GM18520 (cell line): ENCODE measurements around the gene ZNF213.
"Not testable (repeated sequence)": the region's sequence is repeated elsewhere in the genome, so short reads cannot be mapped to it uniquely, and the experiment has no call there.

Source experiments
- ATAC-seq: cut with Tn5 transposase; IDR thresholded peaks from one replicate; pipeline ENCODE4 v1.9.1; 2021; ENCODE audit not compliant: unreplicated experiment

The ZNF213 gene

DNA sequence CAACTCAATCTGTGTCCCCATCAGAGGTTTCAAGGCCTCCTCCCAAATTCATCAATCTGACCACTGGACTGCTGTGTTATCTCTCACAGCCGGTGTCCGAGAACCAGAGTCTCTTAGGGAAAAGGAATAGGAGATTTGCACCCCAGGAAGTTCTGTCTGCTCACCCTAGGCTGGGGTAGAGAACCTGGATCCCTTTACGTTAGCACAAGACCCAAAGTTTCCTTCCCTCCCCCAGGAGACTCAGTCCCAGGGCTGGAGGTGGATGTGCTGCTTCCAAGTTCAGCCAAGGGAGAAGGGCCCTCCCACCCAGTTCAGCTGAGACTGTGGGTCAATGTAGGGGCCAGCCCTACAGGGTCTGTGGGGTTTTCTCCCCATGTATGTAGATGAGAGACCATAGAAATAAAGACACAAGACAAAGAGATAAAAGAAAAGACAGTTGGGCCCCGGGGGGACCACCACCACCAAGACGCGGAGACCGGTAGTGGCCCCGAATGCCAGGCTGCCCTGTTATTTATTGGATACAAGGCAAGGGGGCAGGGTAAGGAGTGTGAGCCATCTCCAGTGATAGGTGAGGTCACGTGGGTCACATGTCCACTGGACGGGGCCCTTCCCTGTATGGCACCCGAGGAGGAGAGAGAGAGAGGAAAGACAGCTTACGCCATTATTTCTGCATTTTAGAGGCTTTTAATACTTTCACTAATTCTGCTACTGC, 30.4 kb downstream of the ZNF213 start:
- ATAC-seq: no peak

DNA sequence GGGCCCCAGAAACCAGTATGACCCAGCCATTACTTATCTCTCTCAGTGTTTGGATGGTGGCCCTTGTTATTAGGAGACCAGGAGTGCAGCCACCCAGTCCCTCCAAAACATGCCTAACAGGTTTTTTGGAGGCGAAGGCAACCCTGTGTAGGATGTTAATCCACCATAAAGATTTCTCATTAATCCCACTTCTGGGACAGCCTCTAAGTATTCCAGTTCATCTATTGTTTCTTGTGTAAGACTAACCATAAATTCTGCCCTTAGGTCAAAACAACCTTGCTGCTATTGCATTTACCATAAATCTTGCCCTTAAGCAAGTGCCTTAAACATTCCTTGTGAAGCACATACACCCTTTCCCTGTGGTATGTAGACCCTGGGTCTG, 31.7 kb downstream of the ZNF213 start:
- no peak for ATAC-seq

DNA sequence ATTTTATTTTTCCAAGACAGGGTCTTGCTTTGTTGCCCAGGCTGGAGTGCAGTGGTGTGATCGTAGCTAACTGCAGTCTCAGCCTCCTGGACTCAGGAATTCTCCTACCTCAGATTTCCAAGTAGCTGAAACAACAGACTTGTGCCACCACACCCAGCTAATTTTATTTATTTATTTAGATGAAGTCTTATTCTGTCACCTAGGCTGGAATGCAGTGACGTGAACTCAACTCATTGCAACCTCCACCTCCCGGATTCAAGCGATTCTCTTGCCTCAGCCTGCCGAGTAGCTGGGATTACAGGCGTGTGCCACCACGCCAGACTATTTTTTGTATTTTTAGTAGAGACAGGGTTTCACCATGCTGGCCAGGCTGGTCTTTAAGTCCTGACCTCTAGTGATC, 33.9 kb downstream of the ZNF213 start:
- ATAC-seq: not testable (repeated sequence)

DNA sequence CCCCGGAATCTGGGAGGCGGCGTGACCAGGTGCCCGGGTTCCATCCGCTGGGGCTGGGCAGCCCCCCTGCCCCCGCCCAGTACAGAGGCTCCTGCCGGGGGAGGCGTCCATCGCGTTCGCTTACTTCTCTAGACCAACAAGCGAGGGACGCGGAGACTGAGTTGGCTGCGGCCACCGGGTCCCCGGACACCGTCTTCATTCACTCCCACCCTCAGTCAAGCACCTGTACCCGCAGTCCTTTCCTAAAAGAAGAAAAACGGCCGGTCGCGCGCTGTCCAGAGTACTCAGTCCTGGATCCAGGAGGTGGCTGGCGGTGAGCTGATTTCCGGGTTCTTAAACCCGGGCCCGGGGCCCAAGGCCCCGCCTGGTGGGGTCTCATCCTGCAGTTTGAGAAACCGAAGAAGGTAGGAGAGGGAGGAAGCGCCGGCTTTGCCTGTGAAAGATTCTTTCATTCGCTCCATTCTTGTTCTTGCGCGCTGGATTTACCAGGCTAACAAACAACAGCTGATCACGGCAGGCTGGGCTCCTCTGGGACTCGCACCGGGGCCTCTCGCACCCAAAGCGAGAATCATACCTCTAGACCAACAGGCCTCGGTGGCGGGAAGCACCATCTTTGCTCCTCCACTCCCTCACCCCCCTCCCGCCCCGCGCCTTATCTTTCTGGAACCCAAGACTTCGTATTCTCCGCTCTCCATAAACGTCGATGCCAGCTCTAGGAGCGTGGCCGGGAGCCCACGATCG, 35.8 kb downstream of the ZNF213 start:
- no peak for ATAC-seq

DNA sequence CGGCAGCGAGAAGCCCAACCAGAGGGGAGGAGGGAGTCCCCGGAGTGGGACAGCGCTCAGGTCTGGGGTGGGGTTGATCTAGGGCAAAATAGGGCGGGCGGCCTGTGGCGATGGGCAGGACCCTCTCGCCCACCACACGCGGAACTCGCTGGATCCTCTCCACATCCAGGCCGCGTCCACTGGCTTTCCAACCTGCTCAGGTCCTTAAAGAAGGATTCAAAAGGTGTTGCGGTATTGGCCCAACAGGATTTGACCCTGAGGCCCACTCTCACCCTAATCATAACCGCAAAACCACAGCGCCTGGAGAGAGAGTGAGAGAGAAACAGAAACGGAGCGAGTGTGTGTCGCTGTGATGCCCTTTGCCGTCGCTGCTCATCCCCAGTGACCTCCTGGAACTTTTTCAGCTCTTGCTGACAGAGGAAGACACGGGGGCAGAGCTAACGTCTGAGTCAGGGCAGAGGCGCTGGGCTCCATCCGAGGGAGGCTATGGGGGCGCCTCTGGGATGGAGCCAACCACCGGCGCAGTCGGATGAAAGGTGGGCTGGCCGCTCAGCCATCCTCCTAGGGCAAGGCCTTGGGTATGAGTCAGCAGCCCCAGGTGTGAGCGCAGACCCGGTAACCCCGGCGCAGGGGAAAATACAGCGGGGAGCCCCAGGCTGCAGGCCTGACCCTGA, 36.5 kb downstream of the ZNF213 start:
- ATAC-seq: no peak

DNA sequence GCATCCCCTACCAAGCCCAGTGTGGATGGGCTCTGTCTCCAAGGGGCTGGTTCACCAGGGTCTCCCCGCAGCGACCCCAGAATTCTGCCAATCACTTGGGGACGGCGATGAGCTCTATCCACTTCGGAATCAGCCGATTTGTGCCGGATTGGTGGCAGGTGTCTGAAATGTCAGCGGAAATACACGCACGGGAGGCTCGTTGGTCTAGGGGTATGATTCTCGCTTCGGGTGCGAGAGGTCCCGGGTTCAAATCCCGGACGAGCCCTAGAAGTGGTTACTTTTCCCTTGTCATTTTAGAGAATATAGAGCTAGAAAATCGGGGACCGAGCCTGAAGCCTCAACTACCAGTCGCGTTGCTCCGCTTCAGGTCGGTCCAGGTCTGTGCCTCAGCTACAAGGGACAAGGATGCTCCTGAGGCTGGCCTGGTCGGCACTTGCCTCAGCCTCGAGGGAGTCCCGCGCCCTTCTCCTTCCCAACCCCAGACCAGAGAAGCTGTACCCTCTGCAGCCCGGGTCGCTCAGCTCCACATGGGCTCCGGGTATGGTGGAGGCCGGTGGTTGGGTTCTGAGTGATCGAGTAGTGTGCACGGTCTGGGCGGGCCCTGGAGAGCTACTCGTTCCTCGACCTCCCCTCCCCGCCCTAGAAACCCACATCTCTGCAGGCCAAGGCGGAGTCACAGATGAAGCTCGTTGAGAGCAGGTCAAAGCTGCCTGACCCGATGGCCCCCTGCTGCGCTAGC, 37.2 kb downstream of the ZNF213 start:
- no peak for ATAC-seq

DNA sequence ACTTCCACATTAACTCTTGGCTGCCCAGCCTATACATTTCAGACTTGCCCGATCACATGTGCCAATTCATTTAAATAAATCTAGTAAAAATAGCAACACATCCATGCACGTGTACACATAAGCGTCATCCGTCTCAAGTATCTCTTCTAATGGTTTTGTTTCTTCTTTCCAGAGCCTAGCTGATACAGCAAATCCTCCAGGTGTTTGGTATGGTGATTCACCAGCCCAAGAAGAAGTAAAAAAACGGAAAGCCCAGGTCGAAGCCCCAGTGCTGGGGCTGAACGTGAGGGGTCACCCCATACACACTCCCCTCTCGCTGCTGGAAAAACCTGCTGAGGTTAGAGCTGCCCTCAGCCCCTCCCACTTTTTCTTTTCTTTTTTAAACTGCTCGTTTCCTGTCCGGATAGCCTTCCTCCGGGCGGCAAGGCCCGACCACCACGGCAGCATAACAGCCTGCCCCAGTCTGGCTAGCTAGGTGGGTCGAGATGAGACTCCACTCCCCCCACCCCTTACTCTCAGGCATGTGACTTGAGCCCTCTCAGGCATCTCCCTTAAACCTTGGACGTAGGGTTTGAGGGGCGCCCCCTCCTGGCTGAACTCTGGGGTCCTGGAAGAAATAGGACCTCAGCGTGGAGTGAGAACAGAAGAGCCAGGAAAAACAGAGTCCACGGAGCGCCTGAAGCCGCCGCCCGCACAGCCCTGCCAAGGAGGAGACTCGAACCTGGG, 39.2 kb downstream of the ZNF213 start:
- ATAC-seq: no peak

DNA sequence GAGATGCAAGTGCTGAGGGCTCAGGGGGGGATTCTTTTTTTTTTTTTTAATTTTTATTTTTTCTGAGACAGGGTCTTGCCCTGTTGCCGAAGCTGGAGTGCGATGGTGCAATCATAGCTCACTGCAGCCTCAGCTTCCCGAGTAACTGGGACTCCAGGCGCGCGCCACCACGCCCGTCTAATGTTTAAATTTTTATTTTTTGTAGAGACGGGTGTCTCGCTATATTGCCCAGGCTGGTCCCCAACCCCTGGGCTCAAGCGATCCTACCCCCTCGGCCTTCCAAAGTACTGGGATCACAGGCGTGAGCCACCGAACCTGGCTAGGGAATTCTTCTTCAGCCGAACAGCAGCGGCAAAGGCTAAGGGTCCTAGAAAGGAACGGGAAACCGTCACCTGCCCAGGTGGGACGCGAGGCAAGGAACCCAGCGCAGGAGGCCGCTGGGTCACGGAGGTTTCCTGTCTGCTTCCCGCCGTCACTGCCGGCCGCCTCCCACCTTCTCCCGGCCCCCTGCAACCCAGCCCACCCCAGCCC, 39.9 kb downstream of the ZNF213 start:
- ATAC-seq: no peak

DNA sequence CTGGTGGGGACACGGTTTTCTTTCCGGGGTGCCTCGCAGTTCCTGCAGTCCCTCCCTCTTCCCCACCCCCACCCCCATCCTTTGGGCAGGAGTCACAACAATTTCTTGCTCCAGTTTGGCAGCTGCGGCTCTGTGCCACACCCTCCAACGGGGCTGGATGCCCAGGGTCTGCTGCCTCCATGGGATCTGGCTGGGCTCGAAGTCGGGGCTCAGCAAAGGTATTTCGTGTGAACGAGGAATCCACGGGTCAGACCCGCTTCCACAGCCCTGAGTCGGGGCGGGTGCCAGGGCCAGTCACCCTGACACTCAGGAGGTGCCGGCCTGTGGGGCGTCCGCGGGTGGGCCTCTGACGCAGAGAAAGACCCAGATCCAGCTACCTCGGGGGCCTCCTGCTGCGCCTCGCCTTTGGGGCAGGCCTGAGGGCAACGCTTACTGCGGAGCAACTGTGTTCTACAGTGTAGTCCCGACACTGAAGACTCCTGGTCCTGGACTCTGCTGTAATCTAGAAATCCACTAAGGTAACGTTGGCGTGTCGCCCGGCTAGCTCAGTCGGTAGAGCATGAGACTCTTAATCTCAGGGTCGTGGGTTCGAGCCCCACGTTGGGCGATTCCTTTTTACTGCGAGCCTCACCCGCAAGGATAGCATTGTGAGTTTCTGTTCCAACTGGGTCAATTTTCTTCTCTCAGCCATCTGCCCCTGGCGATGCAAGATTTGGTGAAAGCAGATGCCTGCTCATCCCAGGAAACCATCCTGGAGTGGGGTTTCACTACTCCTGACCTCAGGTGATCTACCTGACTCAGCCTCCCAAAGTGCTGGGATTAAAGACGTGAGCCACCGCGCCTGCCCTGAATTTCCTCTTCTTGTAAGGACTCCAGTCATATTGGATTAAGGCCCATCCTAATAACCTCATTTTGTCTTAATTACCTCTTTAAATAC, 40.6 kb downstream of the ZNF213 start:
- ATAC-seq: no peak

DNA sequence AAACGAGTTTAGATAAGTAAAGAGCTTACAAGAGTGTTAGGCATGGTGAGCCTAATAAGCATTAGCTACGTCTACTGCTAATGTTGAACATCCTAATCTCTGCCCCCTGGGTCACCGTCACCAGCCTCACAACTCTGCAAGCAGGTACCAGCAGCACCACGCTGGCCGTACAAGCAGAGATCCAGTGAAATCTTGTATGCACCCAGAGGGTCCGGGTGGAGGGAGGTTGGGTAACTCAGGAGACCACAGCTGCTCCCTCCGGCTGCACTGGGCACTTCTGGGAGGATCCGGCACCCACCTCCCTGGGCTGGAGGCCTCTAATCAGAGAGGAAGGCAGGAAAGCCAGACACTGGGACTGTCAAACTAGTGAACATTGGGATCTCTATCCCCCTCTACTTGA, 44.8 kb downstream of the ZNF213 start:
- no peak for ATAC-seq

DNA sequence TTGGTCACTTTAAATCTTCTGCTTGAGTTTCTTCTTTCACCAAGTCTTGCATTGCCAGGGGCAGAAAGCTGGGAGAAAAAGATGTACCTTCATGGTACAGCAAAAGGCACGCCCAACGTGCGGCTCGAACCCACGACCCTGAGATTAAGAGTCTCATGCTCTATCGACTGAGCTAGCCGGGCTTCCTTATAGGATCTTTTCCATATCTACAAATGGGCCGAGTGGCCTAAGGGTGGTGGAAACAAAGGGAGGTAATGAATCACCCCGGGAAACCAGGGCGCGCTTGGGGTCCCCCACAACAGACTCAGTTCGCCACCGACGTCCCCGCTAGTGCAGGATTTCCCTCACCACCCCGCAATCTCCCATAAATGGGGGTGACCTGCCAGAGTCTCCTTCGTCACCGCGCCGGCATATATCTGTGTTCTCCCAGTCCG, 45.6 kb downstream of the ZNF213 start:
- no peak for ATAC-seq

DNA sequence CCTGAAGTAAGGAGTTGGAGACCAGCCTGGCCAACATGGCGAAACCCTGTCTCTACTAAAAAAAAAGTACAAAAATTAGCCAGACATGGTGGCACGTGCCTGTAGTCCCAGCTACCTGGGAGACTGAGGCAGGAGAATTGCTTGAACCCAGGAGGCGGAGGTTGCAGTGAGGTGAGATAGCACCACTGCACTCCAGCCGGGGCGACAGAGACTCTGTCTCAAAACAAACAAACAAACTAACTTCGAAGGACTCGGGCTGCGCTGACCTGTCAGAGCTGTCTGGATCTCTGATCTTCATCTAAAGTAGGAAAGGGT, 47.4 kb downstream of the ZNF213 start:
- ATAC-seq: not testable (repeated sequence)

DNA sequence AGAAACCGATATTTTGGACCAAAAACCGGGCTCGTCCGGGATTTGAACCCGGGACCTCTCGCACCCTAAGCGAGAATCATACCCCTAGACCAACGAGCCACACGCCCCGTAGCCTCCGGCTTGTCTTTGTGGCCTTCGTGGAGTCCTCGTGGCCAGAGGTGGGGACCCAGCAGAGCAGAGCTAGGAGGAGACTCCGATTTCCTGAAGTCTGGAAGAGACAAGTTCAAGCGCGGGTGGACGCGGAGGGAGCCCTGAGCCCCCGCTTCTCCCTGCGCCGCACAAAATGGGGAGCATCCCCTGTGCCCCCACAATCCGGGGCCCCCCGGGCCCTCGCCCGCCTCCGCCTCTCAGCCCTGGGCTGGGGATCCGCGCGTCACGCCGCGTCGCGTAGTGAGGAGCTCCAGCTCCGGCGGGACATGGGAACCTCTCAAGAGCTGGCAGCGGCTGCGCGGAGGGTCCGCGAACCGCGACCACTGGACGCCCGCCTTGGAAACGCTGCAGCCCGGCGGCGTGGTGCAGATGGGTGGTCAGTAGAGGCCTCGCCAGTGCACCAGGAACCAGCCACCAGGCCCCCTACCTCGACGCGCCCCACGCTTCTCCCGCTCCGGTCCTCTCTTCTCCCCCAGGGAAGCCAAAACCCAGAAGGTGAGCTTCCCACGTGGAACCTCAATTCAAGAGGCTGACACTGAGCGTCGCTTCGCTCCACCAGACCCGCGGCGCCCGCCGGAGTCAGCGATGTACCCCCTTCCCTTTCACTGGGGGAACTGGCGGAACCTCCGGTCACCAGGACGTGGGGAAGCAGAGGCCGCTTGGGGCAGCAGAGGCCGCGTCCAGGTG, 48.0 kb downstream of the ZNF213 start:
- ATAC-seq: no peak

DNA sequence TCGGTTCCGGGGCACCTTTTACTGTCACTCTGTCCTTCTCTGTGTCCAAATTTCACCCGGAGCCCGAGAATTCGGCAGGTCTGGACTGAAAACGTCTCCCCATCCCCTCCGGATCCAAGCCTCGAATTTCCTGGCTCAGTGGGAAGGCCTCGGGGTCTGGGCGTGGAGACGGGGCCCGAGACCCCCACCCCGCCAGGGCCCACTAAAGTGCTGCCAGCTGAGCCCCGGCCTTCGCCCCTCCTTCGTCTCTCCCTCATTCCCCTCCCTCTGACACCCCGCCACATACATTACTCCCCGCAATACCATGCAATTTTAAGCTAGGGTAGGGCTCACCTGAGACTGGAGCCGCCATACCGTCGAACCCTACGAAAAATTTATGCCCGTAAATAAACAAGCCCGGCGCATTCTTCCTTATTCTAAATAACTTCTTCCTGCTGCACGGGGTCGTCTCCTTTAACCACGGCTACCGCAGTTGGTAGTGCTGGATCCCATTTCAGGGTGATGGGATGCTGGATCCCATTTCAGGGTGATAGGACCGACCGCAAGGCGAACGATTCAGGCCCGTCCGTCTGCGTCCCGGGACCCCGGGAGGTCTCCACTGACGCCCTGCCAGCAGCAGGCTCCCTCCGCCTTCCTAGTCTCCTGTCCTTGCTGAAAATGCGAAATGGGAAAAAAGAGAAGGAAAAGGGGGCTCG, 48.8 kb downstream of the ZNF213 start:
- ATAC-seq: no peak

DNA sequence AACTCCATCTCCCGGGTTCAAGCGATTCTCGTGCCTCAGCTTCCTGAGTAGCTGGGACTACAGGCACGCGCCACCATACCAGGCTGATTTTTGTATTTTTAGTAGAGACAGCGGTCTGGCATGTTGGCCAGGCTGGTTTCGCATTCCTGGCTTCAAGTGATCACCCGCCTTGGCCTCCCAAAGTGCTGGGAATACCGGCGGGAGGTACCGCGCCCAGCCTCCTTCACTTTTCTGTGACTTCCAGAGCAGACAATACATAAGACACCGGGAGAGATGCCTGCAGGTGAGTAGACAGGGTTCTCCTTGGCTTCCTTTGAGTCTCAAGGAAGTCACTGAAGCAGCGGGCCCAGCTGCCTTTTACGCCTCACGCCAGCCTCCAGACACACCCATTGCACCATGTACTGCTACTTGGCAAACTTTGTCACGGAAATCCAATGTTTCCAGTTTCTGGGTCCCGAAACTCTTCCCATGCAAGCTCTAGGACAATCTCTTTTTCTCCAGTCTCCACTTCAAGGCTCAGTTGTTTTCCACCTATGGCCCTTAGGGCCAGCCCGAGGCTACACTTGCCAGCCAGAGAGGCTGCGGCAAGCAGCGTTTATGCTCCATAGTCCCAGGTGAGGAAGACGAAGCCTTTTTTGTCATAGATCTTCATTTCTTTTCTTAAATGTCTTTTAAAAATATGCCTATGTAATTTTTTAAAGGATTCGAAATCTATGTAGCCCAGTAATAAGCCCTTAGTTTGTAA, 52.3 kb downstream of the ZNF213 start:
- no peak for ATAC-seq

DNA sequence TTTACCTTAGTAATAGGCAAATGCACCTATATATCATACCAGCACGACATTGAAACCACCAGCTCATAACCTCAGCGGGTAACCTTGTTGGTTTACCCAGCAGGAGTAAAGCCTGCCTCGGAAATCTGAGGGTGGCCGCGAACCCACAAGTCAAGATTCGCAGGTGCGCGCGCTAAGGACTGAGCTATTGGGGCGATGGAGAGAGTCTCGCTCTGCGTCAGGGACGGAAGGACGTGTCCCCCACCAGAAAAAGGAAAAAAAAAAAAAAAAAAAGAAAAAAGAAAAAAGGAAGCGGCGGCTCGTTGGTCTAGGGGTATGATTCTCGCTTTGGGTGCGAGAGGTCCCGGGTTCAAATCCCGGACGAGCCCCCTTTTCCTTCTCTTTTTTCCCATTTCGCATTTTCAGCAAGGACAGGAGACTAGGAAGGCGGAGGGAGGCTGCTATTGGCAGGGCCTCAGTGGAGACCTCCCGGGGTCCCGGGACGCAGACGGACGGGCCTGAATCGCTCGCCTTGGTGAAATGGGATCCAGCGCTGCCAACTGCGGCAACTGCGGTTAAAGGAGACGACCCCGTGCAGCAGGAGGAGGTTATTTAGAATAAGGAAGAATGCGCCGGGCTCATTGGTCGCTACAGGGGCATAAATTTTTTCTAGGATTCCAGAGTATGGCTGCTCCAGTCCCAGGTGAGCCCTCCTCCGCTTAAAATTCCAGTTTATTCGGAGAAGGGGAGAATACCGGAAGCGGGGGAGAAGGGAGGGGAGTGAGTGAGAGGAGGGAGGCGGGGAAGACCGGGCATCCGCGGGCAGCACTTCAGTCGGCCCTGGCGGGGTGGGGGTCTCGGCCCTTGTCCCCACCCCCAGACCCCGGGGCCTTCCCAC, 53.2 kb downstream of the ZNF213 start, which contains the start of gene OR1F1:
OR1F1 (plus strand) TSS at position 407 of the 877 bp plus-strand sequence.
- ATAC-seq: no peak

DNA sequence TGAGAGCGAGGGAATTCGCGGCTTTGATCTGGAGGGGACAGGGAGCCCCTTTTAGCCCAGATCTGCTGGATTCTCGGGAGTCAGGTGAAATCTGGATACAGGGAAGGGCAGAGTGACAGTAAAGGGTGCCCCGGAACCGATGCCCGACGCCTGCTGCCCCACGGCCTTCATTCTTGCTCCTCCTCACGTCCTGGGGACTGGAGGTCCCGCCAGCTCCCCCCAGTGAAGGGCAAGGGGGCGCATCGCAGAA, 53.8 kb downstream of the ZNF213 start:
- no peak for ATAC-seq
